ENCODE data around the gene TSPAN6.

TSPAN6 gene

DNA sequence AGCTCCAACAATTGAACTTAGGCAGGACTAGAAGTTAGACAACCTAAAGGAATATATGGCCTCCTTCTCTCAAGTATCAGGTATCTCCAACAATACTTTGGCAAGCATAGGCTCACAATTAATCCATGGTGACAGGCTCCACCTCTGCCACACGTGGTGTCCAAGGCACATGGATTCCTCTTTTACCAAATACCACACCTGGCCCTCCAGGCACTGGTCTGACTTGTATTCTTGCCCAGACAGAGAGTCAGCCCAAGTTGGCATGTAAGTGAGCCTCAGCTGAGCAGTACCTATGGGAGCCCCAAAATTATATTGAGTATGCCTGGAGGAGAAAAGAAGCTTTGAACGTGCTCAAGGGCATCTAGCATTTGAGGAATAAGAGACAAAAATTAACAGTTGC is 27.0 kb upstream of the TSPAN6 start:
- no CpG with 5 or more reads among the region's 2 CpGs for WGBS (ENCODE audit: insufficient coverage, insufficient read length)
- no peak overlapping the region for H3K27ac ChIP-seq (ENCODE audit: low read length)
- no peaks in the 10 kb centered on the region for H3K4me1 ChIP-seq (ENCODE audit: control insufficient read depth, insufficient read depth, low read length)
- no peak for DNase-seq (ENCODE audit: low read depth, low spot score)
- H3K4me3 ChIP-seq (ENCODE audit: low read length), result no peak overlapping the region
- no peaks in the 10 kb centered on the region for H3K36me3 ChIP-seq (ENCODE audit: control insufficient read depth, insufficient read depth, low read length)
- no peaks in the 10 kb centered on the region for H3K9me3 ChIP-seq (ENCODE audit: control insufficient read depth, insufficient read depth, low read length)
- H3K27me3 ChIP-seq (ENCODE audit: control insufficient read depth, insufficient read depth, low read length), result no peaks in the 10 kb centered on the region

DNA sequence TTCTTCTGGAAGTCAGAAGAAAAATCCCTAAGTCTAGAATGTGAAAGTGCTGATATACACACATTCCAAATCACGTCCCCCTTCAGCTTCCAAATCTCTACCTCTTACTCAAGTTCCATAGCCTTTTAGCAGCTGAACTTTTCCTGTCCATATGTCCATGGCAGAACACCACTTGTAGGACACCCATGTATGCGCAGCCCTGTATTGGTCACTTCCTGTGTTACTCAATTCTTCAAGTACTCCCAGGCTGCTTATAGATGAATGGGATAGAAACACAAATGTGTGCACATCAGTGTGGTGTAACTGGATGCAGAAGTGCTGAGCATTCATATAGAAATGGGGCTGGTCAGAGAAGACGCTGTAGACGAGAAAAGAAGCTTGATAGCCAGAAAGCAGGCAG is 26.2 kb upstream of the TSPAN6 start:
- H3K4me3 ChIP-seq (ENCODE audit: low read length), result no peak overlapping the region
- no peak for DNase-seq (ENCODE audit: low read depth, low spot score)
- no peak overlapping the region for H3K27ac ChIP-seq (ENCODE audit: low read length)
- H3K27me3 ChIP-seq (ENCODE audit: control insufficient read depth, insufficient read depth, low read length), result no peaks in the 10 kb centered on the region
- no peaks in the 10 kb centered on the region for H3K9me3 ChIP-seq (ENCODE audit: control insufficient read depth, insufficient read depth, low read length)
- no peaks in the 10 kb centered on the region for H3K36me3 ChIP-seq (ENCODE audit: control insufficient read depth, insufficient read depth, low read length)
- no peaks in the 10 kb centered on the region for H3K4me1 ChIP-seq (ENCODE audit: control insufficient read depth, insufficient read depth, low read length)
- WGBS (ENCODE audit: insufficient coverage, insufficient read length), result no CpG with 5 or more reads among the region's 4 CpGs

- Histone ChIP-seq H3K27me3 (ENCODE audit: control insufficient read depth, insufficient read depth, low read length) (no peaks in the 10 kb centered on the region), H3K36me3 (ENCODE audit: control insufficient read depth, insufficient read depth, low read length) (no peaks in the 10 kb centered on the region), H3K4me3 (ENCODE audit: low read length) (no peak overlapping the region), H3K4me1 (ENCODE audit: control insufficient read depth, insufficient read depth, low read length) (no peaks in the 10 kb centered on the region), H3K27ac (ENCODE audit: low read length) (no peak overlapping the region), H3K9me3 (ENCODE audit: control insufficient read depth, insufficient read depth, low read length) (no peaks in the 10 kb centered on the region)
- DNase-seq (ENCODE audit: low read depth, low spot score), result no peak
- no CpG with 5 or more reads among the region's 13 CpGs for WGBS (ENCODE audit: insufficient coverage, insufficient read length)
Observed at GRCh38 chrX:100662170-100662569, 25.6 kb upstream of the TSPAN6 start.

DNA sequence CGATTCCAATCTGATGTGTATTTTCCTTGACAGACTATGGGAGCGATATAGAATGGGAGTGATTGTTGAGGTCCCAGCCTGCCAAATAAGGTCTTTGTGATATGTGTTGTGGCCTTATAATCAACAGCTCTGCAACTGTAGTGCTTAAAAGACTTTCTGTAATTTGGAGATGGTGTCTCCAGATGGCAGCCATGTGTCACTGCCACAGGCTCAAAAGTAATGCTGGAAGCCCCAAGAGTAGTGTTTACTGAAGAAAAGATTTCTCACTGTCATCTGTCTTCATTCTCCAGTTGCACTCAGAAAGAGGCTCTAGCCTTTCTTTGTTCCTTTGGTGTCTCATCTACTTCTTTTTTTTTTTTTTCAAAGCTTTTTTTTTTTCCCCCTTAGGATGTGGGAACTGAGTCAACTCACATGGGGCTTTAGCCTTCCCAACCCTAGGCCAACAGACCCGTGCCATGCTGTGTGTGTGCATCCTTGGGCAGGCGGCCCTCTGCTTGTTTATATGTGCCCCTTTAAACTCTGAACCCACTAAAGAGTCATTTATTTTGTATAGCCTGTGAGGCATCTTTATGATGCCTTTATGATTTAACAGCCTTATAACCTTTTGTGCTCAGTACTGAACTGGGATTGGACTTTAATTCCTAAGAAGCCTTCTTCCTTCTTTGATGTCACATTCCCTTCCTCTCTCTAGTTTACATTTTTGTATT is 23.0 kb upstream of the TSPAN6 start:
- H3K27me3 ChIP-seq (ENCODE audit: control insufficient read depth, insufficient read depth, low read length), result no peaks in the 10 kb centered on the region
- H3K27ac ChIP-seq (ENCODE audit: low read length), result no peak overlapping the region
- DNase-seq (ENCODE audit: low read depth, low spot score), result no peak
- no peaks in the 10 kb centered on the region for H3K9me3 ChIP-seq (ENCODE audit: control insufficient read depth, insufficient read depth, low read length)
- WGBS (ENCODE audit: insufficient coverage, insufficient read length), result no CpG with 5 or more reads among the region's 4 CpGs
- H3K4me1 ChIP-seq (ENCODE audit: control insufficient read depth, insufficient read depth, low read length), result no peaks in the 10 kb centered on the region
- no peaks in the 10 kb centered on the region for H3K36me3 ChIP-seq (ENCODE audit: control insufficient read depth, insufficient read depth, low read length)
- H3K4me3 ChIP-seq (ENCODE audit: low read length), result no peak overlapping the region

DNA sequence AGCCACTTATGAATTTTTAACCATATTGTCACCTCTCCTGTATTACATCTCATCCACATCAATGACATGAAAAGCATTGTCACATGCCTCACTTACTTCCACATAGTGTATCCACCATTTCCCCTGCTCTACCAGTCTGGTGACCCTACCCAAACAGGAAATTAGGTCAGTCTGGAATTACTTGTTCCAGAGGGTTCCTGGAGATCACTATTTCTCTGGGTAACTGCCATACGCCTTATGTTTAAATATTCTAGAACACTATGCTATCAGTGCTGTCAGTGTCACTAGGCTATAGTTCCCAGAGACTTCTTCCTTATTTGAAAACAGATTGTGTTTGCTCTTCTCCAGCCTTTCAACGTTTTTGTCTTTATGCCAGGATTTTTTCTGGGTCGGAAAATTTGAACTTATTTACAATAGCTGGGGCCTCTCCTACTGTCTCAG is 22.4 kb upstream of the TSPAN6 start:
- Histone ChIP-seq H3K36me3 (ENCODE audit: control insufficient read depth, insufficient read depth, low read length) (no peaks in the 10 kb centered on the region), H3K4me3 (ENCODE audit: low read length) (no peak overlapping the region), H3K9me3 (ENCODE audit: control insufficient read depth, insufficient read depth, low read length) (no peaks in the 10 kb centered on the region), H3K27ac (ENCODE audit: low read length) (no peak overlapping the region), H3K4me1 (ENCODE audit: control insufficient read depth, insufficient read depth, low read length) (no peaks in the 10 kb centered on the region), H3K27me3 (ENCODE audit: control insufficient read depth, insufficient read depth, low read length) (no peaks in the 10 kb centered on the region)
- no CpG with 5 or more reads among the region's 3 CpGs for WGBS (ENCODE audit: insufficient coverage, insufficient read length)
- no peak for DNase-seq (ENCODE audit: low read depth, low spot score)

- Histone ChIP-seq H3K36me3 (ENCODE audit: control insufficient read depth, insufficient read depth, low read length) (no peaks in the 10 kb centered on the region), H3K27ac (ENCODE audit: low read length) (no peak overlapping the region), H3K4me1 (ENCODE audit: control insufficient read depth, insufficient read depth, low read length) (0 out of 2 replicates have a peak, but pooled peaks cover 1% of the 10 kb centered on the region), H3K9me3 (ENCODE audit: control insufficient read depth, insufficient read depth, low read length) (no peaks in the 10 kb centered on the region), H3K27me3 (ENCODE audit: control insufficient read depth, insufficient read depth, low read length) (no peaks in the 10 kb centered on the region), H3K4me3 (ENCODE audit: low read length) (no peak overlapping the region)
- no CpG with 5 or more reads among the region's 3 CpGs for WGBS (ENCODE audit: insufficient coverage, insufficient read length)
- no peak for DNase-seq (ENCODE audit: low read depth, low spot score)
Observed at GRCh38 chrX:100654261-100654660, 17.7 kb upstream of the TSPAN6 start.

DNA sequence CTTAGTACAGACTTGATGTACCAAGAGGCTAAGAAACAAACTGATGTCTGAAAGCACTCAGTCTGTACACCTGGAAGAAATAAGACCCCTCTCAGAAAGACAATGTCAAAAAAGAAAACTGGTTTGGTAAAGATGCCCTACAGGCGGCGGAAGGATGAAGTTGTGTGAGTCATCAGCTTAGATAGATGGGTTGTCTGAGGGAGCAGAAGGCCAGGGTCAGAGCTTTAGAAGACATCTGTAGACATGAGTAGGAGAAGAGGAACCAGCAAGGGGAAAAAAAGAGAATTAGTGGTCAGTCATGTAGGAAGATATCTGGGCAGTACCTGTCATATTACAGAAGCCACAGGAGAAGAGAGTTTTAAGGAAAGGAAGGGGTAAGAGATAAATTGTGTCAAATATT is 15.7 kb upstream of the TSPAN6 start:
- Histone ChIP-seq H3K9me3 (ENCODE audit: control insufficient read depth, insufficient read depth, low read length) (no peaks in the 10 kb centered on the region), H3K27ac (ENCODE audit: low read length) (no peak overlapping the region), H3K36me3 (ENCODE audit: control insufficient read depth, insufficient read depth, low read length) (no peaks in the 10 kb centered on the region), H3K4me1 (ENCODE audit: control insufficient read depth, insufficient read depth, low read length) (peaks cover 3% of the 10 kb centered on the region; the same call in 1 of the 2 replicates), H3K27me3 (ENCODE audit: control insufficient read depth, insufficient read depth, low read length) (no peaks in the 10 kb centered on the region), H3K4me3 (ENCODE audit: low read length) (no peak overlapping the region)
- DNase-seq (ENCODE audit: low read depth, low spot score), result no peak
- no CpG with 5 or more reads among the region's 2 CpGs for WGBS (ENCODE audit: insufficient coverage, insufficient read length)

DNA sequence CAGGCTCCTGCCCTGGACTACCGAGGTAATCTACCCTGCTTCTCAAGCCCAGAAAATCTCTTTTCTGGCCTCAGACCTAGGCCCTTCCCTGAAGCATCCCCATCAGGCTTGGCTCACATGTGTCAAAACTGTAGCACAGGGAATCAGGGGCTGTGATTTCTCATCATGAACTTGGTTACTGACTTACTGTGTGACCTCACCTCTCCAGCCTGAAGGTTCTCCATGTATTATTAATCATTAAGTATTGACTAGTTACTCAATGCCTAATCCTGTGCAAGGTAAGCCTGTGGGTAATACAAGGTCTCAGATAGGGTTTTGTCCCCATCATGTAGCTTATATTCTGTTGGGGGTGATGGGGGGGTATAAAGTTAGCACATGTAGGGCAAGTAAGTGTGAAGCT is 14.2 kb upstream of the TSPAN6 start:
- no CpG with 5 or more reads among the region's 1 CpG for WGBS (ENCODE audit: insufficient coverage, insufficient read length)
- Histone ChIP-seq H3K4me1 (ENCODE audit: control insufficient read depth, insufficient read depth, low read length) (peaks cover 3% of the 10 kb centered on the region; the same call in 1 of the 2 replicates), H3K27me3 (ENCODE audit: control insufficient read depth, insufficient read depth, low read length) (no peaks in the 10 kb centered on the region), H3K4me3 (ENCODE audit: low read length) (no peak overlapping the region), H3K36me3 (ENCODE audit: control insufficient read depth, insufficient read depth, low read length) (no peaks in the 10 kb centered on the region), H3K27ac (ENCODE audit: low read length) (no peak overlapping the region), H3K9me3 (ENCODE audit: control insufficient read depth, insufficient read depth, low read length) (no peaks in the 10 kb centered on the region)
- DNase-seq (ENCODE audit: low read depth, low spot score), result no peak

DNA sequence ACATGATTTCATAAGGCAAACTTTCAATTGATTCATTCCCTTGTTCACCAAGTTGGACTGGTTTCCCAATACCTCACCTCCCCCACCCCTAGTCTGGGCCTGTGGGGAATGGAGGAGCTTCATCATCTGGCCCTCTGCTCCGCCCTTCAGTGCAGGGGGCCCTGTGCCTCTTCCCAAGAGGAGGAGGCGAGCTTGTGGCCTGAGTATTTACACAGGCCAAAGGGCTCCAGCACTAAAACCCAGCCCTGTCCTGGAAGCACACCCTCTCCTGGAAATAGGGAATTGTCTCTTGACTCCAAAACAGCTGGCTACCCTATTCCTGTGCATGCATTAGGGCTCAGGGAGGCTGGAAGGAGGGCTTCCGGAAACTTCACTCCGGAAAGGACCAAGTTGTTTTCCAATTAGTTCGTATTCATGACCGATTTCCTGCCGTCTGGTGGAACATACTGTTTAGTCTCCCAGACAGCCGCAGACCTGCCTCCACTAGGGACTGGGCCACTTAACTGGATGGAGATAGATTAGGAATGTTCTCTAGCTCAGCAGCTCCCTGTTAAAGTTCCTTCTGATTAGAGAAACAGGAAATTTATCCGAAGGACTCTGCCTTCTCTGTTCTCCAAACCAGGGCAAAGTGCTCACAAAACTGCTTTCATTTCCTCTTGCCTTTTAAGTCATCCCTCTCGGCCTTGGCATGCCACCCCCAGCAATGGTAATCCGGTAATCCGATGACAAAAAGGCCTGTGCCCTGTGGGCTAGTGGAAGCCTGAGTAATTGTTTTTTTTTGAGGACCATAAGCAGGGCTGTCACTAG is 13.1 kb upstream of the TSPAN6 start:
- H3K4me1 ChIP-seq (ENCODE audit: control insufficient read depth, insufficient read depth, low read length), result peaks cover 3% of the 10 kb centered on the region; the same call in 1 of the 2 replicates
- H3K9me3 ChIP-seq (ENCODE audit: control insufficient read depth, insufficient read depth, low read length), result no peaks in the 10 kb centered on the region
- no peaks in the 10 kb centered on the region for H3K27me3 ChIP-seq (ENCODE audit: control insufficient read depth, insufficient read depth, low read length)
- DNase-seq (ENCODE audit: low read depth, low spot score), result no peak
- no CpG with 5 or more reads among the region's 12 CpGs for WGBS (ENCODE audit: insufficient coverage, insufficient read length)
- no peak overlapping the region for H3K27ac ChIP-seq (ENCODE audit: low read length)
- no peaks in the 10 kb centered on the region for H3K36me3 ChIP-seq (ENCODE audit: control insufficient read depth, insufficient read depth, low read length)
- H3K4me3 ChIP-seq (ENCODE audit: low read length), result no peak overlapping the region

DNA sequence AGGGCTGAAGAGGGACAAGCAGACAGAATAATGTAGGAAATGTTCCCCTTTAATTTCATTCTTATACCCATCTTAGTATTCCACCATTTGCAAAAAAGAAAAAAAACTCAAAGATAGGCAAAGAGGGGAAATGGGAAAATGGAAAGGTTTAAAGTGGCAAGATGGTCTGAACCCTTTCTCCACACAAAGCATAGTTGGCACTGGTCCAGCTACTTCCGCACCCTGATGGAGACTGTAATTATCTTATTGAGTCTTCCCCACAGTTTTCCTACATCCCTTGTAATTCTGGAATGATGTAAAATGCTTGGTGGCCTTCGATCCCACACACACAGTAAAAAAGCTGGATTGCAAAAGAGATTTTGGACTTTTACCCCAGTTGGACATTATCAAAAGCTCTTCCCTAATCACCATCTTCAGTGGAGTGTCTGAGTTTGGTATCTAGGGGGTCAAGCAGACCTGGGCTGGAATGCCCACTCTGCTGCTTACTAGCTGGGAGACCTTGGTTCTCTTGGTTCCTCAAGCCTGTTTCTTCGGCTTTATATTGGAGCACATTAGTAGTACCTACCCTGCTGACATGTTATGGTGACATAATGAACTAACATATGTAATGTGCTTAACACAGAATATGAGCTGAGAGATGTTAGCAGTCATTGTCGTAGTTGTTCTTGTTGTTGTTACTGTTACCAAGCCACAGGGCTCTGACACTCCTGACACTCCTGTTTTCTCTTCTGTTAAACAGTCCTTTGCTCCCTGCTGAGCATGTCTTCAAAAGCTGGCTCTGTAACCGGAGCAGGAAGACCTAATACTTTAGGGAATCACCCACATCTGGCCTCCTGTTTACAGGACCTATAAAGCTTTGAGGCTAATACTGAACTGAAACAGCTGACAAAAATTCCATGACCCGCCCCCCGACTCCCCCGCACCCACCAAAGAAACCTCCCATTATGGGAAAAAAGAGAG is 12.1 kb upstream of the TSPAN6 start:
- H3K9me3 ChIP-seq (ENCODE audit: control insufficient read depth, insufficient read depth, low read length), result no peaks in the 10 kb centered on the region
- no CpG with 5 or more reads among the region's 8 CpGs for WGBS (ENCODE audit: insufficient coverage, insufficient read length)
- DNase-seq (ENCODE audit: low read depth, low spot score), result no peak
- no peak overlapping the region for H3K4me3 ChIP-seq (ENCODE audit: low read length)
- H3K27ac ChIP-seq (ENCODE audit: low read length), result no peak overlapping the region
- no peaks in the 10 kb centered on the region for H3K36me3 ChIP-seq (ENCODE audit: control insufficient read depth, insufficient read depth, low read length)
- H3K4me1 ChIP-seq (ENCODE audit: control insufficient read depth, insufficient read depth, low read length), result peaks cover 3% of the 10 kb centered on the region; the same call in 1 of the 2 replicates
- H3K27me3 ChIP-seq (ENCODE audit: control insufficient read depth, insufficient read depth, low read length), result no peaks in the 10 kb centered on the region

Measured in iPS DF 6.9 (cell line).